Bronchial smooth muscle cell (primary cell): ENCODE measurements around the gene MTRF1L. TPM values are rescaled to one million over a fixed set of nuclear protein-coding genes. Genes with fewer than 3 reads are reported as not detected.

Experiments
- total RNA-seq: library from RNA; depleted of rRNA; stranded (reverse); fragments of >200 nt; gene quantifications from 2 replicates; pipeline ENCODE4 v1.2.1, GENCODE V29; 2014

Gene MTRF1L, protein sequence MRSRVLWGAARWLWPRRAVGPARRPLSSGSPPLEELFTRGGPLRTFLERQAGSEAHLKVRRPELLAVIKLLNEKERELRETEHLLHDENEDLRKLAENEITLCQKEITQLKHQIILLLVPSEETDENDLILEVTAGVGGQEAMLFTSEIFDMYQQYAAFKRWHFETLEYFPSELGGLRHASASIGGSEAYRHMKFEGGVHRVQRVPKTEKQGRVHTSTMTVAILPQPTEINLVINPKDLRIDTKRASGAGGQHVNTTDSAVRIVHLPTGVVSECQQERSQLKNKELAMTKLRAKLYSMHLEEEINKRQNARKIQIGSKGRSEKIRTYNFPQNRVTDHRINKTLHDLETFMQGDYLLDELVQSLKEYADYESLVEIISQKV
- total RNA-seq = 7.7 and 12.1 TPM in 2 replicates

DNA sequence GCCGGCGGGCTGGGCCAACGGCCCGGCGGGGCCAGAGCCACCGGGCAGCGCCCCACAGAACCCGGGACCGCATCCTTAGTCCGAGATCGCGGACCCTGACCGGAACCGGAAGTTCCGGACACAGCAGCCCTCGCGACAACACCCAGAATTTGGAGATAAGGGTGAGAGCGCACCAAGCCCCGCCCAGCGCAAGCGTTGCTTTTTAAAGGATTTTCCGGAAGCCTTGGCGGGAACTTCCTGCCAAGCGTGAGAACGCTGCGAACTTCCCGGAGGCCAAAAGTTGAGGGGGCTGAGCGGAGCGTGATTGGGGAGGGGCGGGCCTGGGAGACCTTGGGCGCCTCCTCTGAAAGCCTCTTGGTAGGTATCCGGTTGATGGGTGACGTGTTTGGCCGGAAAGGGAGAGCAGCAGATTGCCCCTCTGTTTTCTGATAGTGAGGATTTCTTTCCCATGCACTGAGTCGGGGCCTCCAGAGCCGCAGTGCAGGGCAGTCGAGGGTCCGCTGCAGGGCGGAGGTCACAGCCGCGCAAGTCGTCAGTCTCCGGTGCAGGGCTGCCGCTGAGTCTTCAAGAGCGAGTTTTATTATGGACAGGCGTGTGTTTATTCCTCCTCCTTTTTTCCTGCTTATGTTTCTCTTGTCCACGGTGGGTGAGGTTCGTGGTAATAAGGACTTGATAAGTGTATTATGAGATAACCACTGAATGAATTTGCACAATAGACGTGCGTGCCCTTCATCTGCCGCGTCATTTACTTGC lies at the start of gene MTRF1L:
Gene MTRF1L (minus strand): TSS at position 97 of the 753 bp plus-strand sequence. CDS start 24 bp downstream, at position 73.

DNA sequence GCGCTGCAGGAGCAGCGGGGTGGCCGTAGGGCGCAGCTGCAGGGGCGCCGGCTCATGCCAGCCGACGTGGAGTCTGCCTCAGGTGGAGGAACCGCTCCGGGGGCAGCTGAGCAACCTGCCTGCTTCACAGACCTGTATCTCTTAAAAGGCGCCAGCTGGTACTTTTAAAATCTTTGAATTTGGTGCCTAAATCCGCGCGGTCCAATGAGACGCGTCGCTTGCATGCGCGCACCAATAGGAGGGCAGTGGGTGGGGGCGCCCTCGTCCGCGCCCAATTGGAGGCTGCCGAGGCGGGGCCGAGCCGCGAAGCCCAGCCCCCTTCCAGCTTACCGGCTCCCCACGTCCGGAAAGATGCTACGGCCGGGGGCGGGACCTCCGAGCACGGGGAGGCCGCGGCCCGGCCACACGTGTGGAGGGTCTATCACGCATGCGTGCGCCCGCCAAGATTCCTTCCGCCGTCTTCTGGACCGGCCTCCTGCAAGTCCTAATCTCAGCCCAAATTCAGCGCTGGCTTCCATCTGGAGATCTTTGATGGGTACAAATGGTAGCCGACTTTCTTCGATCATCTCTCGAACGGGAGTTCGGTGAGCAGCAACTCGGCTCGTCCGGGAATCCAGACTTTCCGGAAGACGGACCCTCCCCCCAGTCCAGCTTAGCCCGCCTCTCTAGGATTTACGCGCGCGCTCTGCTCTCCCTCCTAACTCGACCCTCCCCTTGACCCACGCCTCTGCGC lies 19.4 kb downstream of the MTRF1L start, which contains the start of gene FBXO5:
Gene FBXO5 (minus strand): TSS at position 138 of the 733 bp plus-strand sequence. CDS start 82 bp downstream, at position 56.

Other genes starting within 250 kb of the MTRF1L start
- gene FBXO5, start 19.7 kb downstream of the MTRF1L start, total RNA-seq = 2.1 and 3.9 TPM in 2 replicates
- gene RGS17, start 128.6 kb upstream of the MTRF1L start, total RNA-seq = 7.5 and 15.1 TPM in 2 replicates